ENCODE measurements around the gene FAM151B.
"Not testable (repeated sequence)": the region's sequence is repeated elsewhere in the genome, so short reads cannot be mapped to it uniquely, and the experiment has no call there.

Gene FAM151B

GRCh38 chr5:80503641-80504040 is 15.7 kb downstream of the FAM151B start:
- no peak for DNase-seq (ENCODE audit: low read depth, low spot score)

GRCh38 chr5:80504833-80505232 is 16.9 kb downstream of the FAM151B start:
- DNase-seq (ENCODE audit: low read depth, low spot score) = no peak

- no peak for DNase-seq (ENCODE audit: low read depth, low spot score)
Observed at GRCh38 chr5:80507663-80508062, 19.8 kb downstream of the FAM151B start.

- DNase-seq (ENCODE audit: low read depth, low spot score) = no peak
Observed at GRCh38 chr5:80508844-80509243, 20.9 kb downstream of the FAM151B start.

- DNase-seq (ENCODE audit: low read depth, low spot score) = no peak
Observed at GRCh38 chr5:80509362-80509761, 21.5 kb downstream of the FAM151B start.

GRCh38 chr5:80516826-80517225 is 28.9 kb downstream of the FAM151B start:
- no peak for DNase-seq (ENCODE audit: low read depth, low spot score)

GRCh38 chr5:80540691-80541090 is 52.8 kb downstream of the FAM151B start:
- DNase-seq (ENCODE audit: low read depth, low spot score) = no peak

GRCh38 chr5:80541392-80541791 is 53.5 kb downstream of the FAM151B start:
- DNase-seq (ENCODE audit: low read depth, low spot score) = no peak

- DNase-seq (ENCODE audit: low read depth, low spot score) = no peak
Observed at GRCh38 chr5:80554646-80555045, 66.7 kb downstream of the FAM151B start.

- no peak for DNase-seq (ENCODE audit: low read depth, low spot score)
Observed at GRCh38 chr5:80555099-80555498, 67.2 kb downstream of the FAM151B start.

- DNase-seq (ENCODE audit: low read depth, low spot score) = no peak
Observed at GRCh38 chr5:80559244-80559643, 71.3 kb downstream of the FAM151B start.

- no peak for DNase-seq (ENCODE audit: low read depth, low spot score)
Observed at GRCh38 chr5:80565330-80565729, 77.4 kb downstream of the FAM151B start.

- DNase-seq (ENCODE audit: low read depth, low spot score) = no peak
Observed at GRCh38 chr5:80566711-80567259, 78.9 kb downstream of the FAM151B start.

- no peak for DNase-seq (ENCODE audit: low read depth, low spot score)
Observed at GRCh38 chr5:80568251-80568650, 80.4 kb downstream of the FAM151B start.

- DNase-seq (ENCODE audit: low read depth, low spot score) = no peak
Observed at GRCh38 chr5:80569086-80569960, 81.4 kb downstream of the FAM151B start.

- no peak for DNase-seq (ENCODE audit: low read depth, low spot score)
Observed at GRCh38 chr5:80569961-80570786, 82.3 kb downstream of the FAM151B start, which contains the start of gene ANKRD34B. Gene ANKRD34B, minus strand, starts transcription at chr5:80570280. Its CDS starts 10,261 bp downstream, at chr5:80560019.

- DNase-seq (ENCODE audit: low read depth, low spot score) = no peak
Observed at GRCh38 chr5:80573062-80573461, 85.2 kb downstream of the FAM151B start.

GRCh38 chr5:80576383-80576782 is 88.5 kb downstream of the FAM151B start:
- no peak for DNase-seq (ENCODE audit: low read depth, low spot score)

- DNase-seq (ENCODE audit: low read depth, low spot score) = no peak
Observed at GRCh38 chr5:80577707-80578106, 89.8 kb downstream of the FAM151B start.

- no peak for DNase-seq (ENCODE audit: low read depth, low spot score)
Observed at GRCh38 chr5:80579050-80579449, 91.2 kb downstream of the FAM151B start.

- not testable (repeated sequence) for DNase-seq (ENCODE audit: low read depth, low spot score)
Observed at GRCh38 chr5:80580291-80580690, 92.4 kb downstream of the FAM151B start.

GRCh38 chr5:80584770-80585169 is 96.9 kb downstream of the FAM151B start:
- DNase-seq (ENCODE audit: low read depth, low spot score) = no peak
